ENCODE measurements around the gene PARP12.

GRCh38 chr7:139976838-139977656, 85.7 kb downstream of the PARP12 start:
- no peak for TF ChIP-seq CTCF (IDR thresholded peaks at IDR 0.05; ENCODE audit: insufficient read depth, low read depth, low read length)
- TF ChIP-seq EZH2 (IDR thresholded peaks at IDR 0.05; ENCODE audit: insufficient read depth, low read length), result no peak
